ENCODE results near the gene EBPL. TPM values are rescaled to one million over a fixed set of nuclear protein-coding genes. Genes with fewer than 3 reads are reported as not detected.

The EBPL gene
- total and polyA plus RNA-seq, 9 of the 15 experiments (the other 6 are each of a cell fraction or from before 2014, with no cell fraction given) = 5.2 to 68.3 (median 43.0) TPM

DNA sequence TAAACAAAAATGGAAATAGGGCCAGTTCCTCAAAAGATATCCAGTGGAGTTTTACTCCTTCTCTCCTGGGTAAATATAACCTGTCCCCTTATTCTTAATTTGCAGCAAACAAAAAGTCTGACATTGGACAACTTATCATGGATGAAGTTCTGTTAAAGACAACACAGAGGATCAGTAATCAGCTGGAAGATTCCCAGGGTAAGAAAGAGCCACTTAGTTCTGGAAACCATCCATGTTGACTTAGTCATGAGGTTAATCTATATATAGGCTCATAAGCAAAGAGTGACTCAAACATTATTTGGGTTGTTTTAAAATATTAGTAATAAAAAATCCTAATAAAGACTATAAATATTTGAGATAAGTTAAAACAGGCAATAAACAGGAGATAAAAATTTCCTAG, 40.5 kb upstream of the EBPL start:
- no peaks in the 10 kb centered on the region for H3K79me2 ChIP-seq (ENCODE audit: control insufficient read depth, insufficient read depth, low read length)
- no peaks in the 10 kb centered on the region for H3K4me1 ChIP-seq (replicated peaks in 1 of 2; ENCODE audit: control insufficient read depth in 2 of 2, insufficient read depth in 2 of 2, low read length in 2 of 2)
- H4K20me1 ChIP-seq (replicated peaks; ENCODE audit: control insufficient read depth, insufficient read depth, low read length) = no peaks in the 10 kb centered on the region
- no peaks in the 10 kb centered on the region for H3K9me3 ChIP-seq (replicated peaks; ENCODE audit: control insufficient read depth, insufficient read depth, low read depth, low read length)
- POLR2A ChIA-PET = no interaction called here
- ATAC-seq = no peak
- no peaks in the 10 kb centered on the region for H3K9me1 ChIP-seq (ENCODE audit: control insufficient read depth, insufficient read depth, low read length)
- intact Hi-C loops (cut with micrococcal nuclease) = no loop called here
- no peak overlapping the region for H2AFZ ChIP-seq (ENCODE audit: low read depth, low read length)
- TF ChIP-seq, protein P1, sequence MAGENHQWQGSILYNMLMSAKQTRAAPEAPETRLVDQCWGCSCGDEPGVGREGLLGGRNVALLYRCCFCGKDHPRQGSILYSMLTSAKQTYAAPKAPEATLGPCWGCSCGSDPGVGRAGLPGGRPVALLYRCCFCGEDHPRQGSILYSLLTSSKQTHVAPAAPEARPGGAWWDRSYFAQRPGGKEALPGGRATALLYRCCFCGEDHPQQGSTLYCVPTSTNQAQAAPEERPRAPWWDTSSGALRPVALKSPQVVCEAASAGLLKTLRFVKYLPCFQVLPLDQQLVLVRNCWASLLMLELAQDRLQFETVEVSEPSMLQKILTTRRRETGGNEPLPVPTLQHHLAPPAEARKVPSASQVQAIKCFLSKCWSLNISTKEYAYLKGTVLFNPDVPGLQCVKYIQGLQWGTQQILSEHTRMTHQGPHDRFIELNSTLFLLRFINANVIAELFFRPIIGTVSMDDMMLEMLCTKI (IDR thresholded peaks at IDR 0.05; ENCODE audit: partially characterized antibody) = no peak
- TF ChIP-seq NR2C2 (CRISPR knock-in tag; IDR thresholded peaks at IDR 0.05) (no peak), NR2C2 (tag; IDR thresholded peaks at IDR 0.05) (no peak), NCOR1 (IDR thresholded peaks at IDR 0.05) (no peak), KDM4B (IDR thresholded peaks at IDR 0.05; ENCODE audit: borderline replicate concordance in 2 of 2, low read depth in 1 of 2) (no peak), RBM39 (optimal IDR thresholded peaks at IDR 0.05; ENCODE audit: low read depth, low read length) (no peak), ZC3H4 (CRISPR knock-in tag; IDR thresholded peaks at IDR 0.05; ENCODE audit: borderline replicate concordance) (no peak), ZC3H11A (IDR thresholded peaks at IDR 0.05; ENCODE audit: low read depth, low read length) (no peak), ZSCAN32 (CRISPR knock-in tag; IDR thresholded peaks at IDR 0.05) (no peak), SLC30A9 (CRISPR knock-in tag; IDR thresholded peaks at IDR 0.05) (no peak), NCOA4 (IDR thresholded peaks at IDR 0.05; ENCODE audit: partially characterized antibody) (no peak), GTF2A2 (tag; IDR thresholded peaks at IDR 0.05) (no peak)
- TF ChIP-seq, protein P2, sequence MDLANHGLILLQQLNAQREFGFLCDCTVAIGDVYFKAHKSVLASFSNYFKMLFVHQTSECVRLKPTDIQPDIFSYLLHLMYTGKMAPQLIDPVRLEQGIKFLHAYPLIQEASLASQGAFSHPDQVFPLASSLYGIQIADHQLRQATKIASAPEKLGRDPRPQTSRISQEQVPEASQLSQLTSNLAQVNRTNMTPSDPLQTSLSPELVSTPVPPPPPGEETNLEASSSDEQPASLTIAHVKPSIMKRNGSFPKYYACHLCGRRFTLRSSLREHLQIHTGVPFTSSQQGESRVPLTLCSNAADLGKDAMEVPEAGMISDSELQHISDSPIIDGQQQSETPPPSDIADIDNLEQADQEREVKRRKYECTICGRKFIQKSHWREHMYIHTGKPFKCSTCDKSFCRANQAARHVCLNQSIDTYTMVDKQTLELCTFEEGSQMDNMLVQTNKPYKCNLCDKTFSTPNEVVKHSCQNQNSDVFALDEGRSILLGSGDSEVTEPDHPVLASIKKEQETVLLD (IDR thresholded peaks at IDR 0.05) = no peak
- peaks cover 22% of the 10 kb centered on the region; the same call in 1 of the 3 replicates for H3K36me3 ChIP-seq (ENCODE audit: control insufficient read depth, insufficient read depth, low read length)
- DNase-seq (ENCODE audit: extremely low read depth in 1 of 4, low spot score in 3 of 4) = no peak
- in situ Hi-C loops (cut with MboI) = no loop called here
- no peak overlapping the region for H3K27ac ChIP-seq (ENCODE audit: extremely low read depth, low read depth, low read length)
- no peak overlapping the region for H3K4me2 ChIP-seq (ENCODE audit: insufficient read depth, low read length)
- no TSS peak for BruUV-seq (replicated peaks)
- H3K27me3 ChIP-seq (ENCODE audit: control insufficient read depth in 2 of 2, insufficient read depth in 2 of 2, low read length in 2 of 2) = no peaks in the 10 kb centered on the region
- H3K4me3 ChIP-seq = no peak overlapping the region
- no peak overlapping the region for H3K9ac ChIP-seq (ENCODE audit: insufficient read depth in 1 of 2, low read depth in 2 of 2, low read length in 2 of 2)
- no peak for FAIRE-seq
- CTCF ChIA-PET (ENCODE audit: low intra/inter-chr PET ratio) = no interaction called here
